ENCODE measurements around the gene ELOF1.

GRCh38 chr19:11556634-11557420 is 2.2 kb downstream of the ELOF1 start:
- no peak for TF ChIP-seq REST (IDR thresholded peaks at IDR 0.05; ENCODE audit: insufficient read depth in 1 of 2, low read depth in 2 of 2, low read length in 2 of 2)
- TF ChIP-seq POLR2AphosphoS5 (IDR thresholded peaks at IDR 0.05; ENCODE audit: low read depth, low read length), result no peak
- TF ChIP-seq SIN3A (IDR thresholded peaks at IDR 0.05; ENCODE audit: borderline replicate concordance, insufficient read depth, low read length), result no peak
- no peak for TF ChIP-seq TAF1 (IDR thresholded peaks at IDR 0.05; ENCODE audit: borderline replicate concordance, insufficient read depth, low read length)
- TF ChIP-seq FOXP2 (optimal IDR thresholded peaks at IDR 0.05; ENCODE audit: borderline replicate concordance, extremely low read depth, extremely low read length, insufficient read depth), result no peak
